ENCODE measurements around the gene PLXDC1. TPM values are rescaled to one million over a fixed set of nuclear protein-coding genes. Genes with fewer than 3 reads are reported as not detected.

The PLXDC1 gene
- total RNA-seq, 1 donor, result 2.9 TPM

DNA sequence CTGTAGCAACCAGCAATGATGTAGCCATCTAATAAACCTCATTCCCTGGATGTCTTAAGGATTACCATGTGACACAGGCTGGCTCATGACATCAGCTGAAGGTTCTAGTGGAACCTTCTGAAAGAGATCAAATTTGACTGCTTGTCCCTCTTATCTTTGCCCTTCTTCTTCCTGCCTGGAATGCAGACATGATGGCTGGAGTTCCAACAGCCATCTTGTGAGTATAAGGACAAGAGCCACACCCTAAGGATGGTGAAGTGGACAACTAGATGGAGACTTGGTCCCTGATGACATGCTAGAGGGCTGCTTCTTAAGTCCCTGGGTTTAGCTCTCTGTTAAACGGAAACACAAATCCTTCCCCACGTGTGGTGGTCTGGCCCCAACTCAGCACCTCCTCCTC, 37.6 kb downstream of the PLXDC1 start:
- no peak for DNase-seq (ENCODE audit: insufficient read length, low spot score, missing footprints)
- no peak for TF ChIP-seq CTCF (IDR thresholded peaks at IDR 0.05; ENCODE audit: extremely low read depth, low read depth, low read length)
- peaks cover 5% of the 10 kb centered on the region for H3K4me1 ChIP-seq (ENCODE audit: insufficient read depth, low read length)
- no peaks in the 10 kb centered on the region for H3K9me3 ChIP-seq (ENCODE audit: low read depth, low read length)
- no peaks in the 10 kb centered on the region for H3K79me2 ChIP-seq (ENCODE audit: insufficient read depth, low read length)
- no peaks in the 10 kb centered on the region for H4K20me1 ChIP-seq (ENCODE audit: insufficient read depth, low read length)
- no peak overlapping the region for H3K4me3 ChIP-seq (ENCODE audit: insufficient read depth, low read length)
- no peaks in the 10 kb centered on the region for H3K36me3 ChIP-seq (ENCODE audit: insufficient read depth, low read length)
- no peak overlapping the region for H3K27ac ChIP-seq (ENCODE audit: low read depth, low read length)
- H3K4me2 ChIP-seq (ENCODE audit: insufficient read depth, low read length), result no peak overlapping the region
- H3K27me3 ChIP-seq (ENCODE audit: insufficient read depth, low read length), result peaks cover 21% of the 10 kb centered on the region
- no peak overlapping the region for H2AFZ ChIP-seq (ENCODE audit: low read length)

DNA sequence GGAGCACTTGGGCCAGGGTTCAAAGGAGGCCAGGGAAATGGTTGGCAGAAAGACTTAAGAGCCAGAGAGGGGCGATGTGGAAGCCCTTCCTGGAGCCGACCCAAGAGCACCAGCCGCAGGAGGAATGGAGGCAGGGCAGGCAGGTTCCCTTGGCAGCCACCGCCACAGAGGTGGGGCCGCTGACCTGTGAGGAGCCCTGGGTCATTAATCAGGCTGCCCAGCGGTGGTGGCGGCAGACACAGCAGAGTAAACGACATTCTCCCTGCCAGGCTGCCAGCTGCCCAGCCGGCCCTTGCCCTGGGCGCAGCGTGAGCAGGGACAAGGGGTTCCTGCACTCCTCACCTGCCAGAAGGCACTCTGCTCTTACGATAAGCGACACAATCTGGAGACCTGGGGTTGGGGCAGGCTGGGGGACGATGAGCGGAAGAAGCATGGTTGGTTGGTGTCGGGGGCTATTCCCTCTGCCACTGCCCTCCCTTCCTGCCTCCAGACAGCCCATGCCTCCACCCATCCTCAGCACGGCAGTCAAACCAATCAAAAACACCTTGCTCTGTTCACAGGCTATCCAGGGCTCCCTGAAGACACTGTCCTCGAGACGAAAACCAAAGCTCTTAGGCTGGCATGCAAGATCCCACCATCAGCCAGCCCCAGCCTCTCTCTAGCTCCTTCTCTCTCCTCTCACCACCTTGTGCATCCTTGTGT, 40.9 kb downstream of the PLXDC1 start:
- H3K4me3 ChIP-seq (ENCODE audit: insufficient read depth, low read length), result no peak overlapping the region
- H2AFZ ChIP-seq (ENCODE audit: low read length), result no peak overlapping the region
- peaks cover 38% of the 10 kb centered on the region for H3K27me3 ChIP-seq (ENCODE audit: insufficient read depth, low read length)
- no peaks in the 10 kb centered on the region for H3K9me3 ChIP-seq (ENCODE audit: low read depth, low read length)
- peaks cover 5% of the 10 kb centered on the region for H3K4me1 ChIP-seq (ENCODE audit: insufficient read depth, low read length)
- no peaks in the 10 kb centered on the region for H3K36me3 ChIP-seq (ENCODE audit: insufficient read depth, low read length)
- no peaks in the 10 kb centered on the region for H3K79me2 ChIP-seq (ENCODE audit: insufficient read depth, low read length)
- H4K20me1 ChIP-seq (ENCODE audit: insufficient read depth, low read length), result no peaks in the 10 kb centered on the region
- no peak for DNase-seq (ENCODE audit: insufficient read length, low spot score, missing footprints)
- no peak overlapping the region for H3K27ac ChIP-seq (ENCODE audit: low read depth, low read length)
- no peak overlapping the region for H3K4me2 ChIP-seq (ENCODE audit: insufficient read depth, low read length)
- TF ChIP-seq CTCF (IDR thresholded peaks at IDR 0.05; ENCODE audit: extremely low read depth, low read depth, low read length), result no peak

- no peak overlapping the region for H3K4me3 ChIP-seq (ENCODE audit: insufficient read depth, low read length)
- H3K27me3 ChIP-seq (ENCODE audit: insufficient read depth, low read length), result peaks cover 41% of the 10 kb centered on the region
- no peaks in the 10 kb centered on the region for H3K9me3 ChIP-seq (ENCODE audit: low read depth, low read length)
- H3K27ac ChIP-seq (ENCODE audit: low read depth, low read length), result no peak overlapping the region
- H3K4me1 ChIP-seq (ENCODE audit: insufficient read depth, low read length), result no peaks in the 10 kb centered on the region
- H2AFZ ChIP-seq (ENCODE audit: low read length), result no peak overlapping the region
- no peaks in the 10 kb centered on the region for H3K79me2 ChIP-seq (ENCODE audit: insufficient read depth, low read length)
- H3K4me2 ChIP-seq (ENCODE audit: insufficient read depth, low read length), result no peak overlapping the region
- H3K36me3 ChIP-seq (ENCODE audit: insufficient read depth, low read length), result no peaks in the 10 kb centered on the region
- no peaks in the 10 kb centered on the region for H4K20me1 ChIP-seq (ENCODE audit: insufficient read depth, low read length)
- no peak for DNase-seq (ENCODE audit: insufficient read length, low spot score, missing footprints)
- TF ChIP-seq CTCF (IDR thresholded peaks at IDR 0.05; ENCODE audit: extremely low read depth, low read depth, low read length), result no peak
Measured at GRCh38 chr17:39108461-39109375, 42.7 kb downstream of the PLXDC1 start.

- no peak for TF ChIP-seq CTCF (IDR thresholded peaks at IDR 0.05; ENCODE audit: extremely low read depth, low read depth, low read length)
- H3K36me3 ChIP-seq (ENCODE audit: insufficient read depth, low read length), result no peaks in the 10 kb centered on the region
- H4K20me1 ChIP-seq (ENCODE audit: insufficient read depth, low read length), result no peaks in the 10 kb centered on the region
- H3K4me2 ChIP-seq (ENCODE audit: insufficient read depth, low read length), result no peak overlapping the region
- no peak for DNase-seq (ENCODE audit: insufficient read length, low spot score, missing footprints)
- H3K27me3 ChIP-seq (ENCODE audit: insufficient read depth, low read length), result peaks cover 41% of the 10 kb centered on the region
- no peak overlapping the region for H3K27ac ChIP-seq (ENCODE audit: low read depth, low read length)
- H3K4me3 ChIP-seq (ENCODE audit: insufficient read depth, low read length), result no peak overlapping the region
- no peaks in the 10 kb centered on the region for H3K9me3 ChIP-seq (ENCODE audit: low read depth, low read length)
- H3K4me1 ChIP-seq (ENCODE audit: insufficient read depth, low read length), result no peaks in the 10 kb centered on the region
- H2AFZ ChIP-seq (ENCODE audit: low read length), result no peak overlapping the region
- no peaks in the 10 kb centered on the region for H3K79me2 ChIP-seq (ENCODE audit: insufficient read depth, low read length)
Measured at GRCh38 chr17:39107973-39108372, 43.5 kb downstream of the PLXDC1 start.

Measured in osteoblast (primary cell).